ENCODE data around the gene IGF1R. TPM values are rescaled to one million over a fixed set of nuclear protein-coding genes. Genes with fewer than 3 reads are reported as not detected.

Gene IGF1R
- total RNA-seq, 1 experiment from 2014 or later = 16.3 TPM

GRCh38 chr15:98969126-98969735, 320.9 kb downstream of the IGF1R start:
- Histone ChIP-seq H3K9me2 (ENCODE audit: insufficient read depth) (no peaks in the 10 kb centered on the region), H3K4me3 (replicated peaks in 1 of 2; ENCODE audit: low read depth in 1 of 2, low read length in 2 of 2) (no peak overlapping the region), H3K27me3 (ENCODE audit: insufficient read depth, low read length) (no peaks in the 10 kb centered on the region), H3K36me3 (ENCODE audit: control insufficient read depth in 1 of 2, insufficient read depth in 2 of 2, low read length in 2 of 2) (no peaks in the 10 kb centered on the region), H3K4me2 (ENCODE audit: low read length) (no peak overlapping the region), H2AFZ (ENCODE audit: low read depth, low read length, poor library complexity, severe bottlenecking) (no peak overlapping the region), H3K79me2 (ENCODE audit: insufficient read depth, low read length) (no peaks in the 10 kb centered on the region), H3K9me3 (ENCODE audit: control insufficient read depth in 1 of 2, insufficient read depth in 1 of 2, low read depth in 1 of 2, low read length in 2 of 2) (no peaks in the 10 kb centered on the region), H4K20me1 (ENCODE audit: insufficient read depth) (no peaks in the 10 kb centered on the region), H3K9ac (ENCODE audit: low read length) (no peak overlapping the region), H3K4me1 (ENCODE audit: control insufficient read depth in 1 of 2, insufficient read depth in 2 of 2, low read length in 2 of 2) (peaks cover 0 to 2% of the 10 kb centered on the region in 2 experiments; a peak in 1 of 4 replicates), H3K27ac (ENCODE audit: low read depth, low read length) (no peak overlapping the region)
- CTCF ChIA-PET = no interaction called here
- no TSS peak for BruUV-seq (replicated peaks)
- RAD21 ChIA-PET (ENCODE audit: low non-redundant PET in 1 of 2, low total read pairs in 2 of 2, uncharacterized antibody in 2 of 2, unreplicated experiment in 2 of 2) = no interaction called here
- intact Hi-C loops (cut with micrococcal nuclease) = no loop called here
- TF ChIP-seq JUND (IDR thresholded peaks at IDR 0.05) (no peak), EZH2 (IDR thresholded peaks at IDR 0.05) (no peak), SRF (IDR thresholded peaks at IDR 0.05; ENCODE audit: low read depth) (no peak), MAX (IDR thresholded peaks at IDR 0.05) (no peak), POLR2AphosphoS5 (IDR thresholded peaks at IDR 0.05; ENCODE audit: low read depth, low read length) (no peak), ZFX (IDR thresholded peaks at IDR 0.05) (no peak), CTCF (IDR thresholded peaks at IDR 0.05 in 2 of 3, conservative IDR thresholded peaks at IDR 0.05 in 1 of 3; ENCODE audit: borderline replicate concordance in 1 of 3, insufficient read depth in 1 of 3, low read depth in 2 of 3, low read length in 2 of 3) (no peak), ZBTB33 (IDR thresholded peaks at IDR 0.05; ENCODE audit: extremely low read depth, insufficient replicate concordance, low read length) (no peak)
- POLR2A ChIA-PET = no interaction called here
- ATAC-seq (no peak), DNase-seq (ENCODE audit: low read depth, low spot score) (no peak)
